Lower leg skin (tissue), 4 donors: ENCODE results near the gene BCL2. TPM values are rescaled to one million over a fixed set of nuclear protein-coding genes. Genes with fewer than 3 reads are reported as not detected.
"Not testable (repeated sequence)": the region's sequence is repeated elsewhere in the genome, so short reads cannot be mapped to it uniquely, and the experiment has no call there.

Experiments used
- DNase-seq, 2 donors: peaks; one replicate each; pipeline ENCODE4 v3.0.0-alpha.2; 2019; ENCODE audit warnings: low spot score in 2 of 2
- H3K4me3 ChIP-seq: fragments of 200-600 bp; sonication (generic); 2 replicates; pipeline ENCODE4 v1.5.1; 2017; ENCODE audit warnings: mild to moderate bottlenecking, low read depth; ENCODE audit not compliant: poor library complexity, severe bottlenecking
- CTCF ChIP-seq, 3 donors: fragments of 450-650 bp; IDR thresholded peaks; one replicate each; pipeline ENCODE4 v1.5.1; 2016; ENCODE audit warnings: antibody characterized with exemption in 3 of 3, mild to moderate bottlenecking in 3 of 3, moderate library complexity in 2 of 3
- POLR2A ChIP-seq, 2 donors: fragments of 450-650 bp; IDR thresholded peaks; one replicate each; pipeline ENCODE4 v1.6.1; 2016 to 2017; ENCODE audit warnings: antibody characterized with exemption in 2 of 2, mild to moderate bottlenecking in 1 of 2, moderate library complexity in 1 of 2
- WGBS, 2 donors: methylation state at CpG; one replicate each; pipeline ENCODE4 v1.1.5; 2018; 5-methylcytosine and 5-hydroxymethylcytosine counted together
- intact Hi-C: fragments of 100-400 bp; cut with DNase I; formaldehyde crosslinking; loops from one replicate; pipeline ENCODE4 v1.15.0; 2023; ENCODE audit warnings: low total_unique reads
- total RNA-seq, 4 donors: library from RNA; depleted of rRNA; stranded (reverse); fragments of >200 nt; gene quantifications; one replicate each; pipeline ENCODE4 v1.1.0, GENCODE V29; 2016

The BCL2 gene
- total RNA-seq, 4 donors from 2014 or later, result 12.8 to 21.7 (median 18.2) TPM

- TF ChIP-seq CTCF (IDR thresholded peaks at IDR 0.05) (no peak), POLR2A (IDR thresholded peaks at IDR 0.05) (no peak)
- intact Hi-C loops, result no loop called here
- no peak overlapping the region for H3K4me3 ChIP-seq
- no peak for DNase-seq
- 17 to 23% methylated on average over 14 of the region's 14 CpGs for WGBS, 2 donors
Measured at GRCh38 chr18:63237881-63238692, 81.5 kb downstream of the BCL2 start.

GRCh38 chr18:63236921-63237846, 82.4 kb downstream of the BCL2 start:
- intact Hi-C loops, result no loop called here
- TF ChIP-seq CTCF (IDR thresholded peaks at IDR 0.05) (no peak), POLR2A (IDR thresholded peaks at IDR 0.05) (no peak)
- peak; percentile 64 to 92 for DNase-seq
- WGBS, 2 donors, result 59 to 65% methylated on average over 21 of the region's 21 CpGs
- no peak overlapping the region for H3K4me3 ChIP-seq

- peak in 1 of 2 donors; percentile 55 for DNase-seq
- intact Hi-C loops, result no loop called here
- WGBS, 2 donors, result 74 to 77% methylated on average over 14 of the region's 14 CpGs
- TF ChIP-seq POLR2A (IDR thresholded peaks at IDR 0.05) (no peak), CTCF (IDR thresholded peaks at IDR 0.05) (no peak)
- no peak overlapping the region for H3K4me3 ChIP-seq
Measured at GRCh38 chr18:63236406-63236805, 83.2 kb downstream of the BCL2 start.

GRCh38 chr18:63235920-63236319, 83.6 kb downstream of the BCL2 start:
- DNase-seq, H3K4me3 ChIP-seq, intact Hi-C loops: not testable (repeated sequence)
- 75 to 76% methylated on average over 4 of the region's 4 CpGs for WGBS, 2 donors

- no peak for TF ChIP-seq POLR2A (IDR thresholded peaks at IDR 0.05)
- TF ChIP-seq CTCF (IDR thresholded peaks at IDR 0.05), result no peak
- 56 to 77% methylated on average over 3 of the region's 3 CpGs for WGBS, 2 donors
- no peak overlapping the region for H3K4me3 ChIP-seq
- intact Hi-C loops, result no loop called here
- no peak for DNase-seq
Measured at GRCh38 chr18:63234841-63235240, 84.7 kb downstream of the BCL2 start.

- intact Hi-C loops, result no loop called here
- no peak for DNase-seq
- H3K4me3 ChIP-seq, result no peak overlapping the region
- TF ChIP-seq CTCF (IDR thresholded peaks at IDR 0.05) (no peak), POLR2A (IDR thresholded peaks at IDR 0.05) (no peak)
- WGBS, 2 donors, result 93 to 100% methylated on average over 5 of the region's 5 CpGs
Measured at GRCh38 chr18:63234432-63234831, 85.1 kb downstream of the BCL2 start.
